ENCODE data around the gene PHF12.
"Not testable (repeated sequence)": the region's sequence is repeated elsewhere in the genome, so short reads cannot be mapped to it uniquely, and the experiment has no call there.

Gene PHF12

GRCh38 chr17:28904800-28905199 is 46.5 kb downstream of the PHF12 start:
- no peak for DNase-seq (ENCODE audit: low read depth in 1 of 2, low spot score in 1 of 2)

- DNase-seq (ENCODE audit: low read depth in 1 of 2, low spot score in 1 of 2): not testable (repeated sequence)
These were observed 47.8 kb downstream of the PHF12 start for GRCh38 chr17:28903546-28903841.

DNA sequence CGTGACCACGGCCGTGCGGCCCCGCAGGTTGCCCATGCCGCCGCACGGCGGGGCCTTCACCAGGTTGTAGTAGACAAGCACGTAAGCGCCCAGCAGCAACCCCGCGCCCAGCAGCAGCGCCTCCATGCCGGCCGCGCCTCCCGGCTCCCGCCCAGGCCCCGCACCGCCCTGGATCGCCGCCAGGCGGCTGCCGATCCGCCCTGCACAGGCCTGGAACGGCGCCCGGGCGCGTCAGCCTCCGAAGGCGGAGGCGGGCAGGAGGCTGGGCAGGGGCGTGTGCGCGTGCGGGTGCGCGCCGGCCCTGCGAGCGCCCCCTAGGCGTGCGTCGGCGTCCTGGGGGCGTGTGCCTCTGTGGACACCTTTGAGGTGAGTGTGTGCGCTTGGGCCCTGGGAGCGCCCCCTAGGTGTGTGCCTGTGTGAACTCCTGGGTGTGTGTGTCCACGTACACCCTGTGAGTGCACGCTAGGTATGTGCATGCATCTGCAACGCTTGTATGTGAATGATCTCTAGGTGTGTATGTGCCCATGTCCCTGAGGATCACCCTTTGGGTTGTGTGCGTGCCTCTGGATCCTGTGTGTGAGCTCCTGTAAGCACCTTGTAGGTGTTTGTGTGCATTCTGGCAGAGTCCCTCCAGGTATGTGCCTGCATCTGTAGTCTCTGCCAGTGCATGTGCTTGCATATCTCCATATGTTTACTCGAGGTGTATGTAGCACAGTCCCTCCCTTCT is 48.3 kb downstream of the PHF12 start, which contains the start of gene DHRS13:
TSS of gene DHRS13 (minus strand) at position 261 of the 727 bp plus-strand sequence. CDS start at position 126, 135 bp downstream.
- DNase-seq (ENCODE audit: low read depth in 1 of 2, low spot score in 1 of 2): peak; percentile 82 to 87

DNA sequence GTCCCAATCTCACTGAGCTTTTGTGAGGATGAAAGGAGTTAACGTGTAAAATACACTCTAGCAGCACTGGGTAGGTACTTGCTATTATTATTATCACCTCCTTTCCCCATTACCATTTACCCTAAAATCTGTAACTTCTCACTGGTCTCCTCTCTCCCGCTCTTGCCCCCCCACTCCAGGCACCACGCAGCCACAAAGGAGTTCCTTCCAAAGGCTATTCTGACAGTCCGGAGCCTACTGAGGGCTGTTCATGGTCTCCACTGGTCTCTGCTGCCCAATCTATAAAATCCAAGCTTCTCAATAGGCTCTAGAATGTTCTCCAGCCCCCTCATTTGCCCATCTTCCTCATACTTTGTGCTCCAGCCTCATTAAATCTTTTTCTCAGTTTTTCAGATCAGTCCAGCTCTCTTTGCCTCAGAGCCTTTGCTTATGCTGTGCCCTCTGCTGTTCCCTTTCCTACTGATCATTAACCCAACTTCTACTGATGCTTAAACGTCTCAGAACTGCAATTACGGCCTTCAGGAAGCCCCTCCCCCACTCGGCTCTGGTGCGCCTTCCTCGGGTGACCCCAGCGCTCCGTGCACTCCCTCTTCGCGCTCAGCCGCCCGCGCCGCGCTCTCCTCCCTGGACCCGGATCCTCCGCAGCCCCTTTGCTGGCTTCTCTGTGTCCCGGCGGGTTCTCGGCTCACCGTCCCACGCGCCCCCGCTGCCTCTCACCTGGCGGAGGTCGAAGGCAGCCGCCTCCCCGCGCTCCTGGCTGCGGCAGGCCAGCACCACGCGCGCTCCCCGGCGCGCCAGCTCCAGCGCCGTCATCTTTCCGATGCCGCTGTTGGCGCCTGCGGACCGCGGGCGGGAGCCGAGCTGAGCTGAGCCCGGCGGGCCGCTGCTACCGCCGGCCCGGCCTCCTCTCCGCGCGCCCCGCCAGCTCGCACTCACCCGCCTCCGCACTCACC is 49.2 kb downstream of the PHF12 start:
- peak; percentile 33 to 40 for DNase-seq (ENCODE audit: low read depth in 1 of 2, low spot score in 1 of 2)

DNA sequence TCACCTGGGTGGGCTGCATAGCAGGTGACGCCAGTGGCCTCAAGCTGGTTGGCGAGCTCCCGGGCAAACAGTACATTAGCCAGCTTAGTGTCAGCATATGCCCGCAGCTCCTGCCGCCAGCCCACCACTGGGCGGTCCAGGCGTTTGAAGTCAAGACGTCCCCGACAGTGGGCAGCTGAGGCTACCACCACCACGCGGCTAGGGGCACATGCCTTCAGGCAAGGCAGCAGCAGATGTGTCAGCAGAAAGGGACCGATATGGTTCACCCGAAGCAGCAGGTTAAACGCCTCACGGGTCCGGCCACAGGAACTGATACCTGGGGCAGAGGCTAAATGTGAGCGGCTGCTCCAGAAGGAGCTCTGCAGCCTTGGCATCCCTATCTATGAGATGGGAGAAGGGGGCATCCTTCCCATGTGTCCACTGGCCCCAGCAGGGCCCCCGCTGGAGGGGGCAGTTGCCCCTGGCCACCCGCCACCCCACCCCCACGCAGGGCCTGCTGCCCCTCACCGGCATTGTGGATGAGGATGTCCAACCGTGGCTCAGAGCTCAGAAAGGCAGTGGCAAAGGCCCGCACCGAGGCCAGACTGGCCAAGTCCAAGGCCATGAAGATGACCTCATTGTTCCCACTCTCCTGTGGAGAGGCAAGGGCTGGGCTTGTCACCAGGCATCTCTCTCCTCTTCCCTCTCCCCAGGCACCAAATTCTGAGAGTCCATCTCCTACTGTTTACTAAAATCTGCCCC is 50.2 kb downstream of the PHF12 start:
- DNase-seq (ENCODE audit: low read depth in 1 of 2, low spot score in 1 of 2): no peak

GRCh38 chr17:28899212-28899815 is 52.0 kb downstream of the PHF12 start:
- DNase-seq (ENCODE audit: low read depth in 1 of 2, low spot score in 1 of 2): no peak

DNA sequence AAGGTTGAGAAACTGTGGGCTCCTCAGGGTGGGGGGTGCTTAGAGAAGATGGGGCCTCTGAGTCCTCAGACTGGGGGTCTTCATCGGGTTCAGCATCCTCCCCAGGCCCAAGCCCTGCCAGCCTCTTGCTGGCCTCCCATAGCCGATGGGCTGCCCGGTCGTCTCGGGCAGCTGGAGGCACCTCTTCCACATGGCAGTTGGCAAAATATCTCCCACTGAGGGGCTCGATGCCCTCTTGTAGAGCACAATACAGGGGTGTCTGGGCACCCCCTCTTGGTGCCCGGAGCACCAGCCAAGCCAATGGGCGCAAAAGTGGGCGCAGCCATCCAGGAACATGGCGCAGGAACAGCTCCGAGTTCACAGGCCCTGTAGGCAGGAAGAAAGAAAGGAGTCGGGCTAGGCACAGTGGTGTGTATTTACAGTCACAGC is 52.8 kb downstream of the PHF12 start:
- no peak for DNase-seq (ENCODE audit: low read depth in 1 of 2, low spot score in 1 of 2)

DNA sequence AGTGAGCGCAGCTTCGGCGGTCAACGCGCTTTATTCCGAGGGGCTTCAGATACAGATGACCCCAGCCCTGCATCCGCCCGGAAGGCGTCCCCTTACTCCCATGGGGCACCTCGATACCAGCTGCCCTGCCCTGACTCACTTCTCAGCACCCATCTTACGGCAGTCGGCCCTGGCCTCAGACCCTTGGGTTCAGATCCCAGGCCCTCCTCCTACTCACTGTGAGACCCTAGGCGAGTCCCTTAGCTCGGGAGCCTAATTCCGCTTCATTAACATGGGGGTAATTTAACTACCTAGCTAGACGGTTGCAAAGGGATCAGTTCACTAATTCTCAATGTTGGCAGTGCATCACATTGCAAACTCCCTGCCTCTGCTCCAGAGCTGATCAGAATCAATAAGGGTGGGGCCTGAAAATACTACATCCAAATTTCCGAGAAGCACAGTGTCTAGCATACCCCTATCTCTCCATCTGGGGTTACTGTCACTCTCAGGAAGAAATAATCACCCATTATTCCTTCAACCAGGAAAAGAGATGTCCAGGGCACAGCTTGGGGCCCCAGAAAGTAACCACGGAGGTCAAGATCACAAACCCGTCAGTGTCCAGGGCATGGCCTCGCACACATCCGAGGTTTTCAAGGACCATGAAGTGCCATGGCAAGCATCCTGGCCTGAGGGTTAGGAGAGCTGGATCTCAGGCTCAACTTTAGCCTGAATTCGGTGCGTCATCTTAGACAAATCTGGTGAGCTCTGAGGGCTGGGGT is 53.4 kb downstream of the PHF12 start:
- DNase-seq (ENCODE audit: low read depth in 1 of 2, low spot score in 1 of 2): peak in 1 of 2 donors; percentile 27

GRCh38 chr17:28896884-28897768 is 54.2 kb downstream of the PHF12 start, which contains the start of gene FLOT2:
TSS of gene FLOT2 (minus strand) at chr17:28897733. CDS start at chr17:28897574, 159 bp downstream.
- peak; percentile 40 to 53 for DNase-seq (ENCODE audit: low read depth in 1 of 2, low spot score in 1 of 2)

GRCh38 chr17:28896491-28896883 is 54.8 kb downstream of the PHF12 start:
- DNase-seq (ENCODE audit: low read depth in 1 of 2, low spot score in 1 of 2): no peak

DNA sequence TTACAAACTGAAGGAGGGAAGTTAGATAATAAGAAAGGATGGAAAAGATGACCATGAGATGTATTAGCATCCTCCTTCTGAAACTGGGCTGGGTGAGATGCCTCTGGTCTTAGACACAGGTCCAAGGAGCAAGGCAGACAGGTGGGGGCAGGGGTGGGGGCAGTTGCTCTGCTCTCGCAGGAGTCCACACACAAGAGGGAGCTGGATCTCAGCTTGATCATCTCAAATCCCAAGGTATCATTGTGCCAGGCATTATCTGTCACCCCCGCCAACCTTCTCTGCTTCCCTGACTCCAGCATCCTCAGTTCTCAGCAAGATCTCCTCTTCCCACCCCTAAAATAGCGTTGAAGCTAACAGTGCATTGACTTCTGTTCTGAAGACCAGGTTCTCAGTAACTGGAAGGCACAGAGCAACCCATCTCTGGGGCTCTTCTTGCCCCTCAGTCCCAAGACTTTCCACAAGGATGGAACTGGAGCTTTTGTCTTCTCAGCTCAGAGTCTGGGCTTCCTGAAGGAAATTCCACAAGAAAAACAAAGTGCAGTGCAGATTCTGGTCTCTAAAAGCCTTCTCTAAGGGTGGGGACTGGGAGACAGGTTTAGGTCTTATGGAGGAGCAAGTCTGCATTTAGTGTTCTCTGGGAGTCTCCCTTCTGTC is 55.4 kb downstream of the PHF12 start:
- DNase-seq (ENCODE audit: low read depth in 1 of 2, low spot score in 1 of 2): no peak

- DNase-seq (ENCODE audit: low read depth in 1 of 2, low spot score in 1 of 2): peak; percentile 7 to 9
These were observed 57.8 kb downstream of the PHF12 start for GRCh38 chr17:28893248-28894183.

GRCh38 chr17:28892024-28892423 is 59.3 kb downstream of the PHF12 start:
- DNase-seq (ENCODE audit: low read depth in 1 of 2, low spot score in 1 of 2): no peak

GRCh38 chr17:28891201-28891600 is 60.1 kb downstream of the PHF12 start:
- no peak for DNase-seq (ENCODE audit: low read depth in 1 of 2, low spot score in 1 of 2)

DNA sequence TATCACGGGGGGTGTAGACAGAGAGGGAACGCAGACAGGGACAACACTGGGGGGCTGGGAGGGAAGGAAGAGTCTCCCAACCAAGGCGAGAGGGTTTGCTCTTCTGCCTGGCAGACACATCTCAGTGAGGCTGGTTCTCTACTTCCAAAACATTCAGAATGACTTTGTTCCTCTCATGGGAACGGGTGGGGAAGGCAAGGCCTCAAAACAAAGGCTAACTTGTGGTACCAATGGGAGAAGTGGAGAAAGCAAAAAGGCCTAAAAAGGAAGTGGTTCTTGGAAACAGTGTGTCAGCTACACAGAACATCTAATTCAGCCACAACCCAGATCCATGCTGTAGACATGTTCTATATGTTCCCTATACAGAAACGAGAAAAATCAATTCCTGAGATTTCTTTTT is 61.3 kb downstream of the PHF12 start:
- no peak for DNase-seq (ENCODE audit: low read depth in 1 of 2, low spot score in 1 of 2)

DNA sequence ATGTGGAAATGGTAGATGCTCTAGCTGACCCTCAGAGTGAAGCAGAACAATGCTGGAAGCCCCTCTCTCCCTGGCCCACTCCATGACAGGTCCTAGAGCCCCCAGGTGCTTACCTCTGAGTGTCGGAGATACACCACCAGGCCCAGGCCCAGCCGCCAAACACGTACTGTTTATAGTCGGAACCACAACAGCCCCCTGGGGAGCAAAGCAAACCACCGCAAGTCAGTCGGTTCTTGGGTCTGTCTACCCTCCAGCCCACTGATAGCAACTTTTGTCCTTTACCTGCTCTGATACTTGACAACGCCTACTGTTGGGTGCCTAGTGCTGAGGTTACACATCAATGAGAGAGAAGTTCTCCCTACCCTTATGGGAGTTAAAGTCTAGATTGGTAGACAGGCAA is 62.5 kb downstream of the PHF12 start:
- no peak for DNase-seq (ENCODE audit: low read depth in 1 of 2, low spot score in 1 of 2)

- no peak for DNase-seq (ENCODE audit: low read depth in 1 of 2, low spot score in 1 of 2)
These were observed 63.3 kb downstream of the PHF12 start for GRCh38 chr17:28887871-28888471.

Measured in activated CD4-positive, alpha-beta T cell treated with anti-CD3 and anti-CD28 coated beads, Interleukin-2, amount 50 U/mL, for 24 hours (primary cell).